H1 (cell line): ENCODE results near the gene CMIP. TPM values are rescaled to one million over a fixed set of nuclear protein-coding genes. Genes with fewer than 3 reads are reported as not detected.

Source experiments
- CTCF ChIA-PET: fragments of 300-600 bp; sonication (Branson Sonifier 250); formaldehyde crosslinking; loops from one replicate; lab custom pipeline; 2021; ENCODE audit not compliant: partially characterized antibody; lab: Charles Lee
- POLR2A ChIA-PET: fragments of 300-600 bp; sonication (Branson Sonifier 250); formaldehyde crosslinking; loops from one replicate; lab custom pipeline; 2021; ENCODE audit warnings: inconsistent platforms; ENCODE audit not compliant: partially characterized antibody; lab: Charles Lee
- DNase-seq, 2 experiments: peaks; one replicate each; pipeline versions ENCODE4 v3.0.0 to v3.0.0-alpha.2; 2010 to 2022; ENCODE audit warnings: low spot score in 2 of 2, low read depth in 1 of 2, mixed read lengths in 1 of 2
- FAIRE-seq: peaks from 2 replicates; lab custom pipeline; 2011; peaks lifted over from hg19 to GRCh38; lab: Jason Lieb, UNC
- H2AFZ ChIP-seq: 2 replicates; pipeline ENCODE4 v1.8.1; 2012; ENCODE audit warnings: low read length, inconsistent platforms
- H2AK5ac ChIP-seq: 2 replicates; pipeline ENCODE4 v1.6.1; 2013; ENCODE audit warnings: low read depth, low read length
- H2BK120ac ChIP-seq: replicated peaks from 2 replicates; pipeline ENCODE3; 2013; ENCODE audit warnings: low read depth, low read length, inconsistent platforms
- H2BK12ac ChIP-seq: 2 replicates; pipeline ENCODE4 v1.6.1; 2013; ENCODE audit warnings: low read depth, low read length
- H2BK15ac ChIP-seq: 2 replicates; pipeline ENCODE4 v1.6.1; 2013; ENCODE audit warnings: low read length
- H2BK20ac ChIP-seq: 2 replicates; pipeline ENCODE4 v1.6.1; 2013; ENCODE audit warnings: low read length
- H2BK5ac ChIP-seq: 2 replicates; pipeline ENCODE4 v1.6.1; 2013; ENCODE audit warnings: low read depth, low read length
- H3K14ac ChIP-seq: 2 replicates; pipeline ENCODE4 v1.6.1; 2013; ENCODE audit warnings: inconsistent platforms; ENCODE audit not compliant: insufficient read length
- H3K18ac ChIP-seq: 2 replicates; pipeline ENCODE4 v1.6.1; 2013; ENCODE audit warnings: low read length; ENCODE audit errors: extremely low read depth
- H3K23ac ChIP-seq: 2 replicates; pipeline ENCODE4 v1.6.1; 2013; ENCODE audit warnings: inconsistent platforms; ENCODE audit not compliant: insufficient read length
- H3K23me2 ChIP-seq: 2 replicates; pipeline ENCODE4 v1.6.1; 2013; ENCODE audit warnings: low read depth, low read length
- H3K27ac ChIP-seq: 2 replicates; pipeline ENCODE4 v1.6.1; 2011; ENCODE audit warnings: low read depth, low read length, inconsistent platforms
- H3K27me3 ChIP-seq, 4 experiments: replicated peaks in 1 of 4; 1 replicate in 1 of 4; 2 replicates in 3 of 4; pipeline versions ENCODE4 v1.6.1 to v1.8.1; 2011 to 2013; ENCODE audit warnings: low read length in 3 of 4, mild to moderate bottlenecking in 3 of 4, inconsistent platforms in 2 of 4, mixed read lengths in 2 of 4, moderate library complexity in 1 of 4; ENCODE audit not compliant: control insufficient read depth in 3 of 4, insufficient read depth in 3 of 4; ENCODE audit errors: extremely low read depth in 1 of 4
- H3K36me3 ChIP-seq, 4 experiments: 2 replicates each; pipeline versions ENCODE4 v1.6.1 to v1.8.1; 2011 to 2013; ENCODE audit warnings: mild to moderate bottlenecking in 4 of 4, low read length in 3 of 4, moderate library complexity in 2 of 4, control low read depth in 1 of 4, inconsistent platforms in 1 of 4; ENCODE audit not compliant: insufficient read depth in 4 of 4, control insufficient read depth in 2 of 4
- H3K4ac ChIP-seq: replicated peaks from 2 replicates; pipeline ENCODE3; 2013; ENCODE audit warnings: low read length, low read depth, mixed read lengths, inconsistent platforms; ENCODE audit not compliant: insufficient read length
- H3K4me1 ChIP-seq, 4 experiments: replicated peaks in 1 of 4; 1 replicate in 1 of 4; 2 replicates in 3 of 4; pipeline versions ENCODE4 v1.6.1 to v1.8.1; 2011 to 2013; ENCODE audit warnings: low read length in 3 of 4, inconsistent platforms in 2 of 4, mixed read lengths in 1 of 4; ENCODE audit not compliant: insufficient read depth in 4 of 4, control insufficient read depth in 3 of 4
- H3K4me2 ChIP-seq, 2 experiments: 2 replicates each; pipeline versions ENCODE4 v1.6.1 to v1.8.1; 2011 to 2013; ENCODE audit warnings: low read depth in 2 of 2, low read length in 2 of 2, control low read depth in 1 of 2, inconsistent platforms in 1 of 2, mild to moderate bottlenecking in 1 of 2; ENCODE audit not compliant: insufficient read depth in 1 of 2
- H3K4me3 ChIP-seq, 4 experiments: fragments of 200-600, 300-600 bp in 1 of 4; sonication (generic), shearing (Covaris generic), sonication (Bioruptor Twin) in 1 of 4; 2 replicates each; pipeline versions ENCODE4 v1.5.1 to v1.8.1; 2011 to 2016; ENCODE audit warnings: low read length in 4 of 4, low read depth in 3 of 4, control low read depth in 2 of 4, inconsistent platforms in 2 of 4, mild to moderate bottlenecking in 2 of 4, mixed read lengths in 1 of 4, moderate library complexity in 1 of 4; ENCODE audit not compliant: insufficient read depth in 2 of 4; ENCODE audit errors: extremely low read depth in 1 of 4
- H3K56ac ChIP-seq: replicated peaks from 2 replicates; pipeline ENCODE3; 2013; ENCODE audit warnings: low read depth, mild to moderate bottlenecking, mixed read lengths, low read length, inconsistent platforms; ENCODE audit not compliant: insufficient read length
- H3K79me1 ChIP-seq: 2 replicates; pipeline ENCODE4 v1.6.1; 2013; ENCODE audit warnings: low read depth, low read length, control low read depth
- H3K79me2 ChIP-seq, 2 experiments: 2 replicates each; pipeline versions ENCODE4 v1.6.1 to v1.8.1; 2012 to 2013; ENCODE audit warnings: low read length in 2 of 2, mild to moderate bottlenecking in 2 of 2, inconsistent platforms in 1 of 2; ENCODE audit not compliant: insufficient read depth in 2 of 2, control insufficient read depth in 1 of 2
- H3K9ac ChIP-seq, 4 experiments: replicated peaks in 1 of 4; 1 replicate in 1 of 4; 2 replicates in 3 of 4; pipeline versions ENCODE4 v1.6.1 to v1.8.1; 2011 to 2013; ENCODE audit warnings: low read depth in 3 of 4, low read length in 3 of 4, control low read depth in 2 of 4, mild to moderate bottlenecking in 2 of 4, moderate library complexity in 2 of 4, inconsistent platforms in 1 of 4; ENCODE audit errors: extremely low read depth in 1 of 4
- H3K9me3 ChIP-seq, 2 experiments: 2 replicates each; pipeline versions ENCODE4 v1.6.1 to v1.8.1; 2012 to 2013; ENCODE audit warnings: mild to moderate bottlenecking in 2 of 2, moderate library complexity in 2 of 2, control low read depth in 1 of 2, inconsistent platforms in 1 of 2, low read depth in 1 of 2, low read length in 1 of 2, mixed read lengths in 1 of 2; ENCODE audit not compliant: insufficient read depth in 2 of 2
- H4K20me1 ChIP-seq, 2 experiments: replicated peaks in 1 of 2; 2 replicates each; pipeline versions ENCODE3 to v1.8.1; 2011 to 2013; ENCODE audit warnings: inconsistent platforms in 2 of 2, low read length in 2 of 2, mild to moderate bottlenecking in 1 of 2; ENCODE audit not compliant: insufficient read depth in 2 of 2, control insufficient read depth in 1 of 2
- H4K5ac ChIP-seq: 2 replicates; pipeline ENCODE4 v1.6.1; 2013; ENCODE audit warnings: low read length, low read depth, mixed read lengths, inconsistent platforms; ENCODE audit not compliant: insufficient read length
- H4K8ac ChIP-seq: 2 replicates; pipeline ENCODE4 v1.8.0; 2013; ENCODE audit warnings: mild to moderate bottlenecking, moderate library complexity, low read length, inconsistent platforms; ENCODE audit not compliant: insufficient read depth; ENCODE audit errors: extremely low read depth
- H4K91ac ChIP-seq: replicated peaks from 2 replicates; pipeline ENCODE3; 2013; ENCODE audit warnings: low read length, mixed read lengths, inconsistent platforms; ENCODE audit not compliant: insufficient read length
- JUN ChIP-seq: IDR thresholded peaks from 2 replicates; pipeline ENCODE4 v1.6.1; 2011; ENCODE audit warnings: low read depth, mild to moderate bottlenecking, improper control_type of control experiment, low read length
- PHF8 ChIP-seq: fragments of 200-600 bp; sonication (generic); conservative IDR thresholded peaks from 2 replicates; pipeline ENCODE4 v1.7.1; 2012; ENCODE audit warnings: low read depth, mild to moderate bottlenecking, inconsistent platforms, low read length, moderate library complexity
- SP1 ChIP-seq: IDR thresholded peaks from 2 replicates; pipeline ENCODE4 v1.6.1; 2011; ENCODE audit warnings: low read depth, low read length
- SP2 ChIP-seq: IDR thresholded peaks from 2 replicates; pipeline ENCODE4 v1.6.1; 2012; ENCODE audit warnings: mild to moderate bottlenecking, low read length, inconsistent platforms
- TCF12 ChIP-seq: IDR thresholded peaks from 2 replicates; pipeline ENCODE4 v1.6.1; 2011; ENCODE audit warnings: low read depth, mild to moderate bottlenecking, low read length
- YY1 ChIP-seq: IDR thresholded peaks from 2 replicates; pipeline ENCODE4 v1.6.1; 2011; ENCODE audit warnings: low read depth, mild to moderate bottlenecking, low read length
- WGBS, 2 experiments: shearing (Covaris generic) in 1 of 2; methylation state at CpG; one replicate each; pipeline versions ENCODE4 v1.1.6 to v1.1.7; 2013 to 2015; ENCODE audit warnings: low lambda C conversion rate in 2 of 2, mixed read lengths in 2 of 2, inconsistent platforms in 1 of 2, low coverage in 1 of 2, missing lambda C conversion rate in 1 of 2; ENCODE audit not compliant: insufficient replicate concordance in 2 of 2, insufficient coverage in 1 of 2, insufficient read length in 1 of 2; ENCODE audit errors: extremely low coverage in 1 of 2, missing lambda C conversion rate in 1 of 2; 5-methylcytosine and 5-hydroxymethylcytosine counted together
- polyA plus RNA-seq, 7 experiments: library from polyadenylated mRNA; depleted of rRNA in 3 of 7; stranded (reverse) in 5 of 7; unstranded in 2 of 7; fragments of >200 nt in 5 of 7; fragments of 200-250 nt in 2 of 7; gene quantifications; 1 replicate in 5 of 7; 2 replicates in 1 of 7; 4 replicates in 1 of 7; pipeline versions ENCODE4 v1.2.1 to v1.2.3, GENCODE V29; 2011 to 2013; ENCODE audit warnings: missing spikeins in 2 of 7, mixed read lengths in 2 of 7
- total RNA-seq: library from RNA; stranded (reverse); fragmentation: NEBNext Ultra II Directional; extraction: Animal tissue kit (Norgen Biotek cat#: 25700); gene quantifications from 2 replicates; pipeline ENCODE4 v1.2.1, GENCODE V29; 2021
- TF ChIP-seq, protein P1 (sequence below), 3 experiments: IDR thresholded peaks; 1 replicate in 2 of 3; 2 replicates in 1 of 3; pipeline versions ENCODE4 v1.5.1 to v1.6.1; 2011; ENCODE audit warnings: low read length in 3 of 3, mild to moderate bottlenecking in 3 of 3, inconsistent platforms in 2 of 3, low read depth in 1 of 3, moderate library complexity in 1 of 3; ENCODE audit not compliant: insufficient read depth in 1 of 3; ENCODE audit errors: control extremely low read depth in 1 of 3
- TF ChIP-seq, protein P2 (sequence below): IDR thresholded peaks from 2 replicates; pipeline ENCODE4 v1.6.1; 2011; ENCODE audit warnings: low read depth, mild to moderate bottlenecking, low read length; ENCODE audit not compliant: insufficient read depth

CMIP gene
- total and polyA plus RNA-seq, 2 of the 8 experiments (the other 6 are each of a cell fraction or from before 2014, with no cell fraction given): 7.9 to 53.2 TPM

DNA sequence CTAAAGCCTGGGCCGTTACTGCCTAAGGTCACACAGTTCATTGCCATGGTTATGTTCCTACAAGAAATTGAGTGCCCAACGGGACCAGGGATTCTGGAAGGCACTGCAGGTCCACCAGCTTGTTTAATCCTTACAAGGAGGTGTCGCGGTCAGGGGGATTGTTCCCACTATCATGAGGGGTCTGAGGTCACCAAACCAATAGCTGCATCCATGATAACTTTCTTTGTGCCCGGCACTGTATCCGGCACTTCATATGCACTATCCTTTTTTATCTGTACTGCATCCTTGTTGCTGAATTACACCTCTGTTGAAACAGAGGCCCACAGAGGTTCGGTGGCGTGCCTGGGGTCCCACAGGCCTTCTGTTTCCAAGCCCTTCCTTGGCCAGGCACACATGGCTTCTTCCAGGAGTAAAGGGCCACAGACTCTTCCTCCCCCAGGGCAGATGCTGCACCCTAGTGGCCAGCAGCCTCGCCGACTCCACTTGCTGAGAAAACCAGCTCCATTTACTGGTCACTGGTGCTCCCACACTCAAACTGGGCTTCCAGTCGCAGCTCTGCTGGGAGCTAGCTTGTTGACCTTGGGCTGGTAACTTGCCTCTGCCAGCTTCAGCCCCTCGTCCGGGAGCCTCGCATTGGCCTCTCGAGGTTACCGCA is 252.5 kb downstream of the CMIP start:
- 82% methylated on average over 16 of the region's 16 CpGs; no CpG with 5 or more reads in 1 of the 2 experiments for WGBS, 2 experiments
- peaks cover 2 to 3% of the 10 kb centered on the region in 2 experiments for H4K20me1 ChIP-seq
- no peak overlapping the region for H3K56ac ChIP-seq
- H3K36me3 ChIP-seq: peaks cover 10 to 25% (median 15%) of the 10 kb centered on the region in 4 experiments; a peak in 7 of 8 replicates
- no peak overlapping the region for H2BK120ac ChIP-seq
- no peak overlapping the region for H2BK12ac ChIP-seq
- no peaks in the 10 kb centered on the region for H3K4me1 ChIP-seq
- no peak overlapping the region for H3K23ac ChIP-seq
- H4K5ac ChIP-seq: no peak overlapping the region
- no peak overlapping the region; the same call in 1 of the 2 replicates for H2BK20ac ChIP-seq
- no peaks in the 10 kb centered on the region for H3K23me2 ChIP-seq
- no peak overlapping the region for H4K91ac ChIP-seq
- H2BK5ac ChIP-seq: peak overlapping the region; percentile 26
- no peaks in the 10 kb centered on the region for H3K79me1 ChIP-seq
- peak; percentile 13 for FAIRE-seq
- peak overlapping the region; percentile 83; the same call in 1 of the 2 replicates for H4K8ac ChIP-seq
- no peak overlapping the region for H2AFZ ChIP-seq
- H3K4me2 ChIP-seq: no peak overlapping the region
- no peak overlapping the region for H3K4me3 ChIP-seq
- H3K27me3 ChIP-seq: no peaks in the 10 kb centered on the region
- H2AK5ac ChIP-seq: no peak overlapping the region
- no peaks in the 10 kb centered on the region for H3K79me2 ChIP-seq
- no peaks in the 10 kb centered on the region for H3K9me3 ChIP-seq
- H3K9ac ChIP-seq: no peak overlapping the region
- no peak overlapping the region; the same call in 1 of the 2 replicates for H3K18ac ChIP-seq
- H3K14ac ChIP-seq: no peak overlapping the region
- H3K4ac ChIP-seq: no peak overlapping the region
- ChIA-PET CTCF (interaction anchor here (0.6 to 9.8 kb wide), 62 partner anchors 9 to 549 kb away, joined by 3 to 134 read pairs (median 4); no protein-coding TSS in a partner anchor), POLR2A (interaction anchor here (2.3 kb wide), 1 partner anchor 75 kb away, joined by 7 read pairs; no protein-coding TSS in a partner anchor)
- no peak overlapping the region for H2BK15ac ChIP-seq
- no peak overlapping the region for H3K27ac ChIP-seq
- peak; percentile 57 to 82 for DNase-seq
- TF ChIP-seq, protein P1, sequence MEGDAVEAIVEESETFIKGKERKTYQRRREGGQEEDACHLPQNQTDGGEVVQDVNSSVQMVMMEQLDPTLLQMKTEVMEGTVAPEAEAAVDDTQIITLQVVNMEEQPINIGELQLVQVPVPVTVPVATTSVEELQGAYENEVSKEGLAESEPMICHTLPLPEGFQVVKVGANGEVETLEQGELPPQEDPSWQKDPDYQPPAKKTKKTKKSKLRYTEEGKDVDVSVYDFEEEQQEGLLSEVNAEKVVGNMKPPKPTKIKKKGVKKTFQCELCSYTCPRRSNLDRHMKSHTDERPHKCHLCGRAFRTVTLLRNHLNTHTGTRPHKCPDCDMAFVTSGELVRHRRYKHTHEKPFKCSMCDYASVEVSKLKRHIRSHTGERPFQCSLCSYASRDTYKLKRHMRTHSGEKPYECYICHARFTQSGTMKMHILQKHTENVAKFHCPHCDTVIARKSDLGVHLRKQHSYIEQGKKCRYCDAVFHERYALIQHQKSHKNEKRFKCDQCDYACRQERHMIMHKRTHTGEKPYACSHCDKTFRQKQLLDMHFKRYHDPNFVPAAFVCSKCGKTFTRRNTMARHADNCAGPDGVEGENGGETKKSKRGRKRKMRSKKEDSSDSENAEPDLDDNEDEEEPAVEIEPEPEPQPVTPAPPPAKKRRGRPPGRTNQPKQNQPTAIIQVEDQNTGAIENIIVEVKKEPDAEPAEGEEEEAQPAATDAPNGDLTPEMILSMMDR (IDR thresholded peaks at IDR 0.05; ENCODE audit: control extremely low read depth in 1 of 3, insufficient read depth in 1 of 3, low read depth in 1 of 3, low read length in 3 of 3): peak; percentile 93 to 99 (median 98)
- TF ChIP-seq YY1 (0 out of 2 replicates have a peak, but pooled peaks have one; percentile 21), TCF12 (no peak), SP2 (no peak), PHF8 (no peak), SP1 (no peak), JUN (no peak)
- TF ChIP-seq, protein P2, sequence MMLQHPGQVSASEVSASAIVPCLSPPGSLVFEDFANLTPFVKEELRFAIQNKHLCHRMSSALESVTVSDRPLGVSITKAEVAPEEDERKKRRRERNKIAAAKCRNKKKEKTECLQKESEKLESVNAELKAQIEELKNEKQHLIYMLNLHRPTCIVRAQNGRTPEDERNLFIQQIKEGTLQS: 0 out of 2 replicates have a peak, but pooled peaks have one; percentile 24
